GM23338 (cell line): Measurements from ENCODE around the gene AGAP1. TPM values are rescaled to one million over a fixed set of nuclear protein-coding genes. Genes with fewer than 3 reads are reported as not detected.

Source experiments
- ATAC-seq: fragments of 200-7000 bp; cut with Tn5 transposase; 3 replicates; pipeline ENCODE4 v1.9.1; 2020
- DNase-seq: peaks from one replicate; pipeline ENCODE4 v3.0.0-alpha.2; 2015; ENCODE audit warnings: low spot score
- H2AFZ ChIP-seq: fragments of 200-600 bp; sonication (generic); 2 replicates; pipeline ENCODE4 v1.8.0; 2016; ENCODE audit warnings: antibody characterized with exemption, mild to moderate bottlenecking, moderate library complexity
- H3F3A ChIP-seq: fragments of 200-600 bp; sonication (generic); replicated peaks from 2 replicates; pipeline ENCODE4 v1.8.0; 2017; ENCODE audit warnings: antibody characterized with exemption, mixed run types, low read depth
- H3K27ac ChIP-seq: fragments of 200-600 bp; sonication (generic); 2 replicates; pipeline ENCODE4 v1.6.1; 2016; ENCODE audit warnings: low read depth
- H3K27me3 ChIP-seq: fragments of 200-600 bp; sonication (generic); 2 replicates; pipeline ENCODE4 v1.8.0; 2016; ENCODE audit warnings: mild to moderate bottlenecking, mixed run types, moderate library complexity; ENCODE audit not compliant: insufficient read depth
- H3K36me3 ChIP-seq: fragments of 200-600 bp; sonication (generic); 2 replicates; pipeline ENCODE4 v1.8.0; 2016; ENCODE audit warnings: mild to moderate bottlenecking; ENCODE audit not compliant: insufficient read depth
- H3K4me1 ChIP-seq: fragments of 200-600 bp; sonication (generic); 2 replicates; pipeline ENCODE4 v1.8.0; 2016; ENCODE audit warnings: mild to moderate bottlenecking, moderate library complexity; ENCODE audit not compliant: insufficient read depth
- H3K4me2 ChIP-seq: fragments of 200-600 bp; sonication (generic); 2 replicates; pipeline ENCODE4 v1.7.1; 2017; ENCODE audit warnings: mixed run types
- H3K4me3 ChIP-seq: fragments of 200-600 bp; sonication (generic); 2 replicates; pipeline ENCODE4 v1.6.1; 2016; ENCODE audit warnings: mixed run types
- H3K79me2 ChIP-seq: fragments of 200-600 bp; sonication (generic); replicated peaks from 2 replicates; pipeline ENCODE4 v1.8.0; 2017; ENCODE audit warnings: mild to moderate bottlenecking; ENCODE audit not compliant: insufficient read depth
- H3K9me2 ChIP-seq: fragments of 200-600 bp; sonication (generic); 2 replicates; pipeline ENCODE4 v1.8.0; 2017; ENCODE audit not compliant: insufficient read depth
- H4K20me1 ChIP-seq: fragments of 200-600 bp; sonication (generic); replicated peaks from 2 replicates; pipeline ENCODE4 v1.8.0; 2017; ENCODE audit warnings: mild to moderate bottlenecking; ENCODE audit not compliant: insufficient read depth
- H3K27ac Mint-ChIP-seq: 2 replicates; pipeline ENCODE4 v1.8.0; 2020; ENCODE audit warnings: inconsistent platforms, mild to moderate bottlenecking, moderate library complexity, mixed read lengths
- H3K27me3 Mint-ChIP-seq: 3 replicates; pipeline ENCODE4 v1.8.0; 2022; ENCODE audit warnings: low read depth, mild to moderate bottlenecking, moderate library complexity, mixed read lengths, inconsistent platforms; ENCODE audit not compliant: insufficient read depth, poor library complexity
- H3K36me3 Mint-ChIP-seq: 3 replicates; pipeline ENCODE4 v1.8.0; 2021; ENCODE audit warnings: low read depth, mild to moderate bottlenecking, inconsistent platforms, moderate library complexity, mixed read lengths
- H3K4me1 Mint-ChIP-seq: 3 replicates; pipeline ENCODE4 v1.8.0; 2020; ENCODE audit warnings: mild to moderate bottlenecking, inconsistent platforms, mixed read lengths
- H3K4me3 Mint-ChIP-seq: 3 replicates; pipeline ENCODE4 v1.8.0; 2021; ENCODE audit warnings: moderate library complexity, mild to moderate bottlenecking, inconsistent platforms, mixed read lengths
- H3K9me3 Mint-ChIP-seq: 3 replicates; pipeline ENCODE4 v1.8.0; 2020; ENCODE audit warnings: moderate library complexity, mild to moderate bottlenecking, inconsistent platforms, mixed read lengths
- CREB1 ChIP-seq: fragments of 250-450 bp; sonication (Bioruptor Pico); IDR thresholded peaks from 2 replicates; pipeline ENCODE4 v1.5.0; 2020; ENCODE audit warnings: low read depth, mild to moderate bottlenecking, moderate library complexity
- CTCF ChIP-seq, 2 experiments: fragments of 200-600 bp in 1 of 2; sonication (generic) in 1 of 2; conservative IDR thresholded peaks; 2 replicates each; pipeline versions ENCODE4 v1.5.1 to v1.6.1; 2016 to 2017; ENCODE audit warnings: antibody characterized with exemption in 2 of 2, low read depth in 2 of 2, mild to moderate bottlenecking in 2 of 2, moderate library complexity in 1 of 2
- EZH2 ChIP-seq: fragments of 200-600 bp; sonication (generic); IDR thresholded peaks from one replicate; pipeline ENCODE4 v1.8.0; 2017; ENCODE audit warnings: antibody characterized with exemption, mild to moderate bottlenecking, low read depth; ENCODE audit not compliant: unreplicated experiment
- EZH2phosphoT487 ChIP-seq: fragments of 200-600 bp; sonication (generic); IDR thresholded peaks from one replicate; pipeline ENCODE4 v1.8.1; 2018; ENCODE audit warnings: antibody characterized with exemption; ENCODE audit not compliant: unreplicated experiment
- JUNB ChIP-seq: IDR thresholded peaks from one replicate; pipeline ENCODE4 v1.6.1; 2016; ENCODE audit warnings: antibody characterized with exemption; ENCODE audit not compliant: unreplicated experiment
- NANOG ChIP-seq: IDR thresholded peaks from 2 replicates; pipeline ENCODE4 v1.6.1; 2016; ENCODE audit warnings: antibody characterized with exemption, borderline replicate concordance
- polyA plus RNA-seq: library from polyadenylated mRNA; unstranded; fragments of >200 nt; fragmentation: Nextera tagmentation; extraction: Ambion mirVana; gene quantifications from 2 replicates; pipeline ENCODE4 v1.2.1, GENCODE V29; 2016
- total RNA-seq: library from RNA; depleted of rRNA; stranded (reverse); fragments of >200 nt; shearing (Covaris generic); gene quantifications from 2 replicates; pipeline ENCODE4 v1.2.3, GENCODE V29; 2014
- TF ChIP-seq, protein P1 (sequence below): fragments of 250-450 bp; sonication (Bioruptor Pico); IDR thresholded peaks from 2 replicates; pipeline ENCODE4 v1.5.0; 2020; ENCODE audit warnings: mild to moderate bottlenecking, moderate library complexity

Gene AGAP1
- total and polyA plus RNA-seq, 2 experiments from 2014 or later: 13.3 to 27.9 TPM

- TF ChIP-seq, protein P1, sequence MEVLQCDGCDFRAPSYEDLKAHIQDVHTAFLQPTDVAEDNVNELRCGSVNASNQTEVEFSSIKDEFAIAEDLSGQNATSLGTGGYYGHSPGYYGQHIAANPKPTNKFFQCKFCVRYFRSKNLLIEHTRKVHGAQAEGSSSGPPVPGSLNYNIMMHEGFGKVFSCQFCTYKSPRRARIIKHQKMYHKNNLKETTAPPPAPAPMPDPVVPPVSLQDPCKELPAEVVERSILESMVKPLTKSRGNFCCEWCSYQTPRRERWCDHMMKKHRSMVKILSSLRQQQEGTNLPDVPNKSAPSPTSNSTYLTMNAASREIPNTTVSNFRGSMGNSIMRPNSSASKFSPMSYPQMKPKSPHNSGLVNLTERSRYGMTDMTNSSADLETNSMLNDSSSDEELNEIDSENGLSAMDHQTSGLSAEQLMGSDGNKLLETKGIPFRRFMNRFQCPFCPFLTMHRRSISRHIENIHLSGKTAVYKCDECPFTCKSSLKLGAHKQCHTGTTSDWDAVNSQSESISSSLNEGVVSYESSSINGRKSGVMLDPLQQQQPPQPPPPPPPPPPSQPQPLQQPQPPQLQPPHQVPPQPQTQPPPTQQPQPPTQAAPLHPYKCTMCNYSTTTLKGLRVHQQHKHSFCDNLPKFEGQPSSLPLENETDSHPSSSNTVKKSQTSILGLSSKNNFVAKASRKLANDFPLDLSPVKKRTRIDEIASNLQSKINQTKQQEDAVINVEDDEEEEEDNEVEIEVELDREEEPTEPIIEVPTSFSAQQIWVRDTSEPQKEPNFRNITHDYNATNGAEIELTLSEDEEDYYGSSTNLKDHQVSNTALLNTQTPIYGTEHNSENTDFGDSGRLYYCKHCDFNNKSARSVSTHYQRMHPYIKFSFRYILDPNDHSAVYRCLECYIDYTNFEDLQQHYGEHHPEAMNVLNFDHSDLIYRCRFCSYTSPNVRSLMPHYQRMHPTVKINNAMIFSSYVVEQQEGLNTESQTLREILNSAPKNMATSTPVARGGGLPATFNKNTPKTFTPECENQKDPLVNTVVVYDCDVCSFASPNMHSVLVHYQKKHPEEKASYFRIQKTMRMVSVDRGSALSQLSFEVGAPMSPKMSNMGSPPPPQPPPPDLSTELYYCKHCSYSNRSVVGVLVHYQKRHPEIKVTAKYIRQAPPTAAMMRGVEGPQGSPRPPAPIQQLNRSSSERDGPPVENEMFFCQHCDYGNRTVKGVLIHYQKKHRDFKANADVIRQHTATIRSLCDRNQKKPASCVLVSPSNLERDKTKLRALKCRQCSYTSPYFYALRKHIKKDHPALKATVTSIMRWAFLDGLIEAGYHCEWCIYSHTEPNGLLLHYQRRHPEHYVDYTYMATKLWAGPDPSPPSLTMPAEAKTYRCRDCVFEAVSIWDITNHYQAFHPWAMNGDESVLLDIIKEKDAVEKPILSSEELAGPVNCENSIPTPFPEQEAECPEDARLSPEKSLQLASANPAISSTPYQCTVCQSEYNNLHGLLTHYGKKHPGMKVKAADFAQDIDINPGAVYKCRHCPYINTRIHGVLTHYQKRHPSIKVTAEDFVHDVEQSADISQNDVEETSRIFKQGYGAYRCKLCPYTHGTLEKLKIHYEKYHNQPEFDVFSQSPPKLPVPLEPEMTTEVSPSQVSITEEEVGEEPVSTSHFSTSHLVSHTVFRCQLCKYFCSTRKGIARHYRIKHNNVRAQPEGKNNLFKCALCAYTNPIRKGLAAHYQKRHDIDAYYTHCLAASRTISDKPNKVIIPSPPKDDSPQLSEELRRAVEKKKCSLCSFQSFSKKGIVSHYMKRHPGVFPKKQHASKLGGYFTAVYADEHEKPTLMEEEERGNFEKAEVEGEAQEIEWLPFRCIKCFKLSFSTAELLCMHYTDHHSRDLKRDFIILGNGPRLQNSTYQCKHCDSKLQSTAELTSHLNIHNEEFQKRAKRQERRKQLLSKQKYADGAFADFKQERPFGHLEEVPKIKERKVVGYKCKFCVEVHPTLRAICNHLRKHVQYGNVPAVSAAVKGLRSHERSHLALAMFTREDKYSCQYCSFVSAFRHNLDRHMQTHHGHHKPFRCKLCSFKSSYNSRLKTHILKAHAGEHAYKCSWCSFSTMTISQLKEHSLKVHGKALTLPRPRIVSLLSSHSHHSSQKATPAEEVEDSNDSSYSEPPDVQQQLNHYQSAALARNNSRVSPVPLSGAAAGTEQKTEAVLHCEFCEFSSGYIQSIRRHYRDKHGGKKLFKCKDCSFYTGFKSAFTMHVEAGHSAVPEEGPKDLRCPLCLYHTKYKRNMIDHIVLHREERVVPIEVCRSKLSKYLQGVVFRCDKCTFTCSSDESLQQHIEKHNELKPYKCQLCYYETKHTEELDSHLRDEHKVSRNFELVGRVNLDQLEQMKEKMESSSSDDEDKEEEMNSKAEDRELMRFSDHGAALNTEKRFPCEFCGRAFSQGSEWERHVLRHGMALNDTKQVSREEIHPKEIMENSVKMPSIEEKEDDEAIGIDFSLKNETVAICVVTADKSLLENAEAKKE (CRISPR knock-in tag): no peak
- TF ChIP-seq CTCF (conservative IDR thresholded peaks at IDR 0.05; ENCODE audit: low read depth in 2 of 2) (no peak), CREB1 (CRISPR knock-in tag) (no peak), NANOG (no peak)
Observed at GRCh38 chr2:235694721-235695601, 201.1 kb downstream of the AGAP1 start (continued).

DNA sequence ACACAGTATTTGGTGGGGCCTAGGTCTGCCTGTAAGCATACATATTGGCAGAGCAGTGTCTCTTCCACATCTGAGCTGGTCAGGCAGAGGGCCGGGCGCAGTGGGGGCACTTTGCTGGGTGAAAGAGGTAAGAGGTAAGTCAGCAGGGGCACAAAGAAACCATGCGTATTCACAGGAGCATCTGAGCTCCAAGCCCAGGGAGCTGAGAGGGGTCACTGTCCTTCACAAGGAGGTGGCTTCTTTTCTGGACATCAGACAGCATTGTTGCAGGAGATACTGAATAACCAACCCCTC lies 201.7 kb downstream of the AGAP1 start:
- Histone ChIP-seq H3K36me3 (no peaks in the 10 kb centered on the region), H3F3A (no peaks in the 10 kb centered on the region), H3K4me1 (peaks cover 20% of the 10 kb centered on the region), H3K27ac (no peak overlapping the region), H3K27me3 (no peaks in the 10 kb centered on the region), H4K20me1 (peaks cover 39% of the 10 kb centered on the region), H2AFZ (no peak overlapping the region), H3K79me2 (peaks cover 99% of the 10 kb centered on the region), H3K4me2 (no peak overlapping the region), H3K9me2 (no peaks in the 10 kb centered on the region), H3K4me3 (no peak overlapping the region)
- peaks cover 23% of the 10 kb centered on the region for H3K9me3 Mint-ChIP-seq
- no peak for DNase-seq
- H3K4me1 Mint-ChIP-seq: peaks cover 56% of the 10 kb centered on the region
- peaks cover 19% of the 10 kb centered on the region for H3K27me3 Mint-ChIP-seq
- ATAC-seq: no peak
- H3K36me3 Mint-ChIP-seq: peaks cover 19% of the 10 kb centered on the region
- no peak overlapping the region for H3K27ac Mint-ChIP-seq
- H3K4me3 Mint-ChIP-seq: no peak overlapping the region
- TF ChIP-seq, protein P1 (CRISPR knock-in tag): no peak
- TF ChIP-seq EZH2phosphoT487 (no peak), JUNB (no peak), EZH2 (no peak)
